GM15510 (cell line): ENCODE results near the gene FAM186B.

ENCODE experiments used
- POLR2A ChIP-seq: IDR thresholded peaks from 3 replicates; pipeline ENCODE4 v1.6.1; 2011; ENCODE audit warnings: borderline replicate concordance; ENCODE audit not compliant: insufficient read length; ENCODE audit errors: extremely low read depth

Gene FAM186B

DNA sequence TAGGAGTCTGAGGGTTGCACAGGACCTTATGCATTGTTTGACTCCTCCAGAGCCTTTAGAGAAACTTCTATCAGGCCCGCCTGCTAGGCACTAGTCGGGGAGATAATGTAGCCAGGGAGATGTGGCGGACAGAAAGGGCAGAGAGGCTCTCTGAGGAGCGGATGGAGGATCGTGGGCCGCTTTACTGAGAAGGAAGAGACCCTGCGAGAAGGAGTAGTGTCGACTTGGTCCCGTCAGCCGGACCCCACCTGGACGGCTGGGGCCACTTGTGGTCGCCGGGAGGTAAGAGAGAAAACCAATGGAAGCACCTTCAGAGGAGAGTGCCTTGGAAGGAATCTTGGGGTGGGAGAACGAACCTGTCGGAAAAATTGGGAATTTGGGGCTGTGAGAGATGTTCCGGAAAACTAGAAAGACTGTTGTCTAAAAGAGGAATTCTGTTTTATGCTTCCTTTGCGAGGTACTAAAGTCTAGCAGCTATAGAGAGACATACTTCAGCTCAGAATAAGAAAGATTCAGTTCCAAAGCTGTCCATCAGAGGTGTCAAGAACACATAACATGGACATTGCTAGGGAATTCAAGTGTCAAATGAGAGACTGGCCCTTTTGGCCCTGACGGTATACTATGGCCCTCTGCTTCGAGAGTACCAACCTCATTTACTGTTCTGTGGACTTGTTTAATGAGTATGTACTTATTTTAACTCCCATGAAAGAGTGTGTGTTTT is 36.8 kb downstream of the FAM186B start:
- no peak for TF ChIP-seq POLR2A

DNA sequence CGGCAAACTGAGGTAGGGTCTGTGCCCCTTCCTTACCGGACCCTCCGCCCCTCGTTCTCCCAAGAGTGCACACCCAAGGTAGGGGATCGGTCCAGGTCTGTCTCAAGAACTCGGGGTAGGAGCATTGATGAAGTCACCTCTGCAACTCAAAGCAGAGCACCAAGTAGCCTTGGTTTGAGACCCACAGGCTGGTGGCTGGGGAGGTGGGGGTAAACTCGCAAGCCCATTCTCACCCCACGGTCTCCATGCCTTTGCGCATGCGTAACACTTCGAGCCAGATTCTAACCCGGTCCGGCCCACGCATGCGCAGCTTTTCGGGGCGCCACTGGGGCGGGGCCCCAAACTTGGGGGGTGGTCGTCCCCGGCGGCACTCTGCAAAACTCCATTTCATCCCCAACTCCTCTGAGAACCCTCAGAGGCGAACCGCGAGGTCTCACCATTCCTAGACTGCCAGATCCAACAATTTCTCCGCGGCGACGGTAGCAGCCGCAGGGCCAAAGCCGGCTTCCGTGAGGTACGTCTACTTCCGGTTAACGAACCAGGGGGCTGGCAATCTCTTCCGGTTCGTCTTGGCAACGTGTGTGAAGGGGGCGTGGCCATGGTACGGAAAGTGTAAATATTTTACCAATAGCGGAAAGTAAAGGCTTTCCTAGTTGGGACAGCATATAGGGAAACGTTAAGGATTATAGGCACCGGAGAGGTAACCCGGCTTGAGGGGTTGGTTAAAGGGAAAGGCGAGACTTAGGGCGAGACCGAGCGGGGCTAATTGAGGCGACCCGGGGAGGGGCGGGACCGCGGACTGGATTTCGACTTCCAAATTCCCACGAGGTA is 37.6 kb downstream of the FAM186B start, which contains the start of gene MCRS1:
MCRS1 (minus strand) TSS at position 532 of the 831 bp plus-strand sequence. CDS start 1,411 bp downstream, outside the sequence.
- TF ChIP-seq POLR2A: peak; percentile 93

DNA sequence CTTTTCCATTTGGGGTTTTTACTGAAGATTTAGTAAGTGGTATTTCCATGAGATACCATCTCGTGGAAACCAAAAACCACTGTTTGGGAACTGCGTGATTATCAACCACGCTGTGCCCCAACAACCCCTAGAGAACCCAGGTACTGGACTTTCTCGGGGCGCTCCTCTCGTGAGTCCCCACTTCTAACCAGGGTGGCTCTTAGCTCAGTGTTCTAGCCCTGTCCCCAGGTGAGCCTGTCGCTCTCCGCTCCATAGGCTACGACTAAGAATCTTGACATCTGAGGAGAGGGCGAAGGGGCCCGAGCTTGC is 38.2 kb downstream of the FAM186B start:
- no peak for TF ChIP-seq POLR2A

DNA sequence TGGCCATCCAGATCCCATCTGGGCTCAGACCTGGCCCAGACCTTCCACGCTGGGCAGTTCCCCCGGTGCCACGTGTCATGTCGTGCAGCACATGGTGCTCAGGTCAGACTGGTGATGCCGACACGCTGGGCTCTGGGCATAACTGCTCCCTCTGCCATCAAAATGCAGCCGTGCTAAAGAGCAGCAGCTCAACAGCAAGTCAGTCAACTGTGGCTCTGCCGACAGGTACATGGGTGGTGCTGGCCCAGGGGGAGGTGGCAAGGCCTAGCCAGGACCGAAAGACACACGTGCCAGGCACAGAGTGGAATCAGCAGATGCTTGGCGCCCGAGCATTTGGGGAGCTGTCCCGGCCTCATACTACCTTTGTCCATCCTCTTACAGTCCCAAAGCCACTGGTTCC is 39.1 kb downstream of the FAM186B start:
- no peak for TF ChIP-seq POLR2A

DNA sequence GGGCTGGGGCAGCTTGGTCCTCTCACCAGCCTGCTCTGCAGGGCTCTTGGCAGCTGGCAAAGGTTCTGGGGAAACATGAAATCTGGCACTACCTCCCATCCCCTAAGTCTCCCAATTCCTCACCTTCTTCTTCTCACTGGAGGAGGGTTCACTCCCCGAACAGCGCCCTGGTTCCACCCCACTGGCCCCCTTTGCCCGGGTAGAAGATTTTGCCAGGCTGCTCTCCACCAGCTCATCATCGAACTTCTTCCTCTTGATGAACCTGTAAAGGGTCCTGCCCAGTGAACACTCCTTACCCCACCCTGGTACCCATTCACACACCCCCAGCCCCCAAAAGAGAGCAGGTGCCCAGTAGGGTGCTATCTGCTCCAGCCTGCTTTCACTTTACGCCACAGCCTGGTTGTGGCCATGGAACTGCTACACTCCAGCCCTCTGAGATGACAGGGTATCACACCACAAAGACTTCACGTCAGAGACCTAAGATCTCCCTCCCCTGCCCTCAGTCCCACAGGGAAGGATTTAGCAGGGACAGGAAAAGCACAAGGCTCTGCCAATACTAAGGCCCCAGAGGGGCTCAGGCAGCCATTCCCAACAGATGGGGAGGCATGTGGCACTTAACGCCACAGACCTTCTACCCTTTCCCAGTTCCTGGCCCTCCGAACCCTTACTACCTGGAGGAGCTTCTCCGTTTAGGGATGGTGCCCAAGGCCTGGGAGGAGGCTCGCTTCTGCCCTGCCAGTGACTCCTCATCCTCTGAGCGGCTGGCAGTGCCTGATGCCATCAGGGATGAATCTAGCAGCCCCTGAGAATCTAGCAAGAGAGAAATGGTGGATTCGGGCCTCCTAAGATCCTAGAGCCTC is 39.8 kb downstream of the FAM186B start:
- no peak for TF ChIP-seq POLR2A

DNA sequence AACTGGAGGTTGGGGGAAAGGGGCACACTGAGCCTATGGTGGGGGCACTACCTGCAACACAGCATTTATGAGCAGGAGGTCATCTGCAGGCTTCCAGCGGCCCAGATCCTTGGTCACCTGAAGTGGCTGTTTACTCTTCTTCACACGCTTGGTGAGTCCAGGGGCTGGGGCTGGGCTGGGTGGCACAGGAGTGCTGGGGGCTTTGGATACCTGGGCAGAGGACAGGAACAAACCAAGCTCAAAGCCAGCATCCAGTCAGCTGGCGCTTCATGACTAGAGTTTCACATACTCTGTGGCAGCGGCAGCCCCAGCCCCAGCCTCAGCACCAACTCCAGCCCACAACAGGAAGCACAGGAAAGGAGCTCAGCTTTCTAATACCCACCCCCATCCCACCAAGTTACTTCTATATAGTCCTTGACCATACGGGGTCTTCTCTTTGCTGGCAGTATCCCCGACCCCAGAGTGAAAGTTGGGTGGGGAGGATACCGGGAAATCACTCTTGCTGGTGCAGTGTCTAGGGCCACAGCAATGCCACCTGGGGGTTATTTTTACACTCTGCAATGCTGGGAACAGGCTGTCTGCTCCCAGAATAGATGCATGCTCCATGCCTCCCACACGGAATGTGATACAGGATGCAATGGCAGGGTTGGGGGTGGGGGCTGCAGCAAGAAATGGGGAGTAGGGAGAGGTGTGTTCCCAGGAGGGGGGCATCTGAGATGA is 40.6 kb downstream of the FAM186B start:
- no peak for TF ChIP-seq POLR2A

DNA sequence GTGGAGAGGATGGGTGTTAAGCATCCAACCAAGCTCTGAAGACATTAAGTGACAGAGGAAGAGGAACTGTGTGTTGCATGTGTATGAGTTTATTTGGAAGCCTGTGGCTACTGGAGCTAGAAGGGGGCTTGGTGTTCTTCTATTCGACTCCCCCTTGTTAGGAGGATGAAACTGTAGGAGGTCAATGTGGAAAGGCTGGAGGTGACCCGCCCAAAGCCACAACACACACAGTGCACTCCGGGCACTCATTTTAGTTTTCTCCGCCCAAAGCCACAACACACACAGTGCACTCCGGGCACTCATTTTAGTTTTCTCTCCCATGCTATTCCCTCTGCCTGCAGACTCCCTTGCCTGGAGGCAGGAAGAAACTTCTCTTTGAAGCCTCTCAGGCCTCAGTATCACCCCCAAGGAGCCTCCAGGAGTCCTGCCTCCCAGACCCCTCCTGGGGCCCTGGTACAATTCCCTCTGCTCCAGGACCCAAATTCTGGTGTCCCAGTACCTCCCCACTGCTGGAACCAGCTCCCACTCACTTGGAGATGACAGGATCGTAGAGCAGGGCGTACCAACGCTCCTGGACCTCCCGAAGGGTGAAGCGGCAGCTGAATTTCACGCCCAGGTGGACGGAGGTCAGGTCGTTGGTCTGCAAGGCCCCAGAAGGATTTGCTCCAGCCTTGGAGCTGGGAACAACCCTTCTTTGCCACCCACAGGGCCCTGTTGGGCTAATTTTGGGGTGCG is 41.3 kb downstream of the FAM186B start:
- TF ChIP-seq POLR2A: no peak

DNA sequence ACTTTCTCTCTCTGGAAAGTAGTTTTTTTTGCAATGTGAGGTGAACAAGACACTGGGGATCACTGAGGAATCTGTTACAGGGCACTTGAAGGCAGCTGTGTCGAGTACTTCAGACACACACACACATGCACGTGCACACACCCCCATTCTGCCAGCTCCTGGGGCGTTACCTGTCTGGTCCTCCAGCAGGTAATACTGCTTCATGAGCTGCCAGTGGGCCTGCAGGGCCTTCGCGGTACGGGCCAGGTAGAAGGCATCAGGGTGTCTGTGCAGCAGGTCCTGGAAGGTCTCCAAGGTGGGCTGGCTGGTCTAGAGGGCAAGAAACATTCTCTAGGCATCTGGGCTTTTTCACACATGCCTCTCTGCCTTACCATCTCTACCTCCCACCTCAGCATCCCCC is 42.6 kb downstream of the FAM186B start:
- no peak for TF ChIP-seq POLR2A

DNA sequence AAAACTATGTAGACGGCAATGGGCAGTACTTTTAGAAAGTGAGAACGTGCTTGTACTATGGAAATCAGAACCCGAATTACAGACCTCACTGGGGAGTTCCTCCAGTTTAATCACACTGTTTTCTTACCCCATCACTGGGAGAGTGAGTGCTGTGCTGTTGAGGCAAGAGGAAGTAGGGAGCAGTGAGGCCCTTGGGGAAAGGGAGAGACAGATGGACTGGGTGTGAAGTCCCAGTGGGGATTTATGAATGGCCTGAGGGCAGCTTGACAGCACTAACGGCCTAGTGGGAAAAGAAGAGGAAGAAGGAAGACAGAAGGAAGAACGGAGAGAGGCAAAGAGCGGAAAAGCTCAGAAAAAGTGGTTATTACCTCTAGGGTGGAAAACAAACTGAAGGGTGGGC is 43.2 kb downstream of the FAM186B start:
- TF ChIP-seq POLR2A: no peak

DNA sequence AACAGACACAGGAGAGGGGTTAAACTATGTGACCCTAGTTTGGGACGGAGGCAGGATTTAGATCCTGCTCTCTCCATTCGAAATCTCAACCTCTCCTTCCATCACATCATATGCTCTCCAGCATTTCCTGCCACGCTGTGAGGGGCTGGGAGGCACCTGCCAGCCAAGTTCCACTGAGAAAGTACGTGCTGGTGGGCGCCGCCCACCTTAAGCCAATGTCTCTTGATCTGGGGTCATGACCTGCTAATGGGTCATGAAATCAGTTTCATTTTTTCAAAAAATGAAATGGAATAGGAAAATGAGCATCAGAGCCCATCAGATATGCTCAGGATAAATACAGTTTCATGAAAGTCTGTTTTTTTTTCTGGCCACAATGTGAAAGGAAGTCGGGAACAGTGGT is 44.7 kb downstream of the FAM186B start:
- no peak for TF ChIP-seq POLR2A

DNA sequence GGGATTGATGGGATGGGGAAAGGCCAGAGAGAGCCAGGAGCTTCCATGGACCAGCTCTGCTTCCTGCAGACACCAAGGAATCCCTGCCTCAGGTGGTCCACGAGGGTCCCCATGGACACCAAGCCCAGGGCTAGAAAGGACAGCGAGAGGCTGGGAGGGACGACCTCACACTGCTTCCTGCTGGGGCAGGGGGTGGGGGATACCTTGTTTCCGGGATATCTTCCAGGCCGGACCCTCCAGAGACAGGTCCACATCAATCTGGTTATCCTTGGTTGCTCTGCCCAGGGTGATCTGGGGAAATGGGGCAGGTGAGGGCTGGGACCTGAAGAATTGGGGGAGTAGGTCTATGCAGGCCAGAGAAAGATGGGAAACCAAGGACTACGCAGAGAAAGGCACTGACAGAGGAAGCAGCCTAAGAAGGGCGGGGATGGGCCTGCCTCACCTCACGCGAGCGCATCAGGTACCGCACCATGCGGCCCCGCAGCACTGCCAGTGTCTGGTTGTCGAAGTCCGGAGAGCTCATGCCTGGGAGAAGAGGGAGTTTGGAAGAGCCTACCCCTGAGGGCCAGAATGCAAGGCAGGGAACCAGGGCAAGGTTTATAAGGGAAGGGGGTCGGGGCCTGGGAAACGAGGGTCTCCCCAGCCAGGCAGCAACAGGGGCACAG is 46.3 kb downstream of the FAM186B start:
- no peak for TF ChIP-seq POLR2A

DNA sequence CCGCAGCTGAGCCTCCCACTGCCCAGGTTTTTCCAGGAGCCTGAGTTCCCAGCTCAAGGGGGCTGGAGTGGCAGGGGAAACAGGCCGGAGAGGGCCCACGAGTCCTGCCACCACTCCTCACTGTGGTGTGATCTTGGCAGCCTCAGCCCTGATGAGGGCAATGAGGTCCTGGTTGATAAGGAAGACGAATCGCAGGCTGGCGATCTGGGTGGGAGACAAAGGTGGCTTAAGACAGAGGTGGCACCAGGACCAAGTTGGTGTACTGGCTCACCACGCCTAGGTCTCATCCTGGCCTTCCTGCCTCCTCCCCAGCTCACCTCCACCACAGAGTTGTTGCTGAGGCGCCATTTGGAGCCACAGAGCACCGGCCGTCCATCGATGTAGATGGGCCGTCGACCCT is 46.9 kb downstream of the FAM186B start:
- no peak for TF ChIP-seq POLR2A

DNA sequence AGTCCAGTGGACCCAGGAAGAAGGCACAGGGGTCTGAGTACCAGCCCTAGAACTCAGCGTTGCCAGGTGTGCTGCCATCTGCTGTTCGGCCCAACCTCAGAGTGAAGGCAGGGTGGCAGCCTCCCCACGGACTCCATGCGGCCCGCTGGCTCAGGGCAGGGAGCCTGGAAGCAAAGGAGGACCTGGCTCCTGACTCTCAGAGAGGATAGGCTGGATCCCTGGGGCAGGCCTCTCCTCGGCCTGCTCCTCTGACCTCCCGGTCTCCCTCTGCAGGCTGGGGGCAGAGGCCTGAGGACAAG is 47.6 kb downstream of the FAM186B start:
- no peak for TF ChIP-seq POLR2A
